ENCODE results near the gene CRTC3. TPM values are rescaled to one million over a fixed set of nuclear protein-coding genes. Genes with fewer than 3 reads are reported as not detected.

The CRTC3 gene
- total and polyA plus RNA-seq, 2 experiments from 2014 or later = 15.7 to 17.6 TPM

GRCh38 chr15:90558171-90558573, 28.4 kb downstream of the CRTC3 start:
- peaks cover 28% of the 10 kb centered on the region for H3K79me2 ChIP-seq
- peak; percentile 81 for DNase-seq (ENCODE audit: low spot score)
- peak overlapping the region; percentile 80 for H3K27ac ChIP-seq
- H3K27me3 ChIP-seq = no peaks in the 10 kb centered on the region
- WGBS (ENCODE audit: low lambda C conversion rate, missing lambda C conversion rate) = 6% methylated on average over 4 of the region's 4 CpGs
- H3K36me3 ChIP-seq (replicated peaks; ENCODE audit: insufficient read depth, low read depth) = no peaks in the 10 kb centered on the region
- H2AFZ ChIP-seq = no peak overlapping the region
- H3K9me3 ChIP-seq (ENCODE audit: low read depth) = no peaks in the 10 kb centered on the region
- no peak overlapping the region for H3K4me3 ChIP-seq
- no peak for TF ChIP-seq EZH2phosphoT487 (IDR thresholded peaks at IDR 0.05; ENCODE audit: low read depth, severe bottlenecking, unreplicated experiment)
- TF ChIP-seq CTCF (IDR thresholded peaks at IDR 0.05; ENCODE audit: poor library complexity) = no peak
- no peak for TF ChIP-seq EZH2 (IDR thresholded peaks at IDR 0.05; ENCODE audit: borderline replicate concordance)
- peaks cover 59% of the 10 kb centered on the region for H3K4me1 ChIP-seq (ENCODE audit: insufficient read depth)
- H3K4me2 ChIP-seq = peak overlapping the region; percentile 62
- H3K9me2 ChIP-seq (replicated peaks; ENCODE audit: insufficient read depth) = no peaks in the 10 kb centered on the region
- no peaks in the 10 kb centered on the region for H4K20me1 ChIP-seq (ENCODE audit: insufficient read depth, poor library complexity, severe bottlenecking)

- DNase-seq (ENCODE audit: low spot score) = no peak
- no peak overlapping the region for H3K4me2 ChIP-seq
- peaks cover 57% of the 10 kb centered on the region for H3K4me1 ChIP-seq (ENCODE audit: insufficient read depth)
- no peaks in the 10 kb centered on the region for H3K36me3 ChIP-seq (replicated peaks; ENCODE audit: insufficient read depth, low read depth)
- H3K9me2 ChIP-seq (replicated peaks; ENCODE audit: insufficient read depth) = no peaks in the 10 kb centered on the region
- H3K27me3 ChIP-seq = no peaks in the 10 kb centered on the region
- 100% methylated on average over 1 of the region's 1 CpG for WGBS (ENCODE audit: low lambda C conversion rate, missing lambda C conversion rate)
- H4K20me1 ChIP-seq (ENCODE audit: insufficient read depth, poor library complexity, severe bottlenecking) = no peaks in the 10 kb centered on the region
- H3K9me3 ChIP-seq (ENCODE audit: low read depth) = no peaks in the 10 kb centered on the region
- no peak overlapping the region for H3K4me3 ChIP-seq
- H3K27ac ChIP-seq = peak overlapping the region; percentile 80
- no peak overlapping the region for H2AFZ ChIP-seq
- TF ChIP-seq EZH2phosphoT487 (IDR thresholded peaks at IDR 0.05; ENCODE audit: low read depth, severe bottlenecking, unreplicated experiment) (no peak), EZH2 (IDR thresholded peaks at IDR 0.05; ENCODE audit: borderline replicate concordance) (no peak), CTCF (IDR thresholded peaks at IDR 0.05; ENCODE audit: poor library complexity) (no peak)
- peaks cover 32% of the 10 kb centered on the region for H3K79me2 ChIP-seq
These were observed 29.4 kb downstream of the CRTC3 start for GRCh38 chr15:90559119-90559518.

GRCh38 chr15:90560229-90560776, 30.6 kb downstream of the CRTC3 start:
- H4K20me1 ChIP-seq (ENCODE audit: insufficient read depth, poor library complexity, severe bottlenecking) = no peaks in the 10 kb centered on the region
- peaks cover 57% of the 10 kb centered on the region for H3K4me1 ChIP-seq (ENCODE audit: insufficient read depth)
- no peaks in the 10 kb centered on the region for H3K27me3 ChIP-seq
- H3K9me3 ChIP-seq (ENCODE audit: low read depth) = no peaks in the 10 kb centered on the region
- H2AFZ ChIP-seq = no peak overlapping the region
- peak overlapping the region; percentile 80 for H3K27ac ChIP-seq
- H3K4me2 ChIP-seq = peak overlapping the region; percentile 1
- DNase-seq (ENCODE audit: low spot score) = peak; percentile 49
- H3K36me3 ChIP-seq (replicated peaks; ENCODE audit: insufficient read depth, low read depth) = no peaks in the 10 kb centered on the region
- no peak overlapping the region for H3K4me3 ChIP-seq
- WGBS (ENCODE audit: low lambda C conversion rate, missing lambda C conversion rate) = 40% methylated on average over 7 of the region's 7 CpGs
- no peak for TF ChIP-seq EZH2 (IDR thresholded peaks at IDR 0.05; ENCODE audit: borderline replicate concordance)
- TF ChIP-seq EZH2phosphoT487 (IDR thresholded peaks at IDR 0.05; ENCODE audit: low read depth, severe bottlenecking, unreplicated experiment) = no peak
- TF ChIP-seq CTCF (IDR thresholded peaks at IDR 0.05; ENCODE audit: poor library complexity) = no peak
- no peaks in the 10 kb centered on the region for H3K9me2 ChIP-seq (replicated peaks; ENCODE audit: insufficient read depth)
- H3K79me2 ChIP-seq = peaks cover 31% of the 10 kb centered on the region
